HG03039 (cell line): ENCODE measurements around the gene STRN4.

ENCODE experiments used
- ATAC-seq: cut with Tn5 transposase; IDR thresholded peaks from one replicate; pipeline ENCODE4 v1.9.1; 2021; ENCODE audit warnings: mild to moderate bottlenecking, moderate library complexity; ENCODE audit not compliant: unreplicated experiment

STRN4 gene

DNA sequence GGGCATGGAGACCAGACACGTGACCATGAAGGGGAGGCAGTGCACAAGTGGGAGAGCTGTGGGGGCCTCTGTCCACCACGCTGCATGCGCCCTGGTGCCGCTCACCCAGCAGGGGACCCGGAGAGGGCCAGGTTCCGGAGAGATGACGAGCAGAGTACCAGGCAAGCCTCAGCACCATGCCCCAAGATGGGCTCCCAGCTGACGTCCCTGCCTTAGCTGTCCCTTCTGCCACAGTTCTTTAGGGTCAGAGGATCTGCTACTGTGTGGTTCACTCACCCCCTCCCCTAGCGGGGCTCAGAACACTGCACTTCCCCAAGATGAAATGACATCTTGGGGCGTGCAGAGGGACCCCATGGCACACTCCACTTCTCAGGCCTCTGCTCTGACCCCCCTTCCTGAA is 19.7 kb downstream of the STRN4 start:
- no peak for ATAC-seq

DNA sequence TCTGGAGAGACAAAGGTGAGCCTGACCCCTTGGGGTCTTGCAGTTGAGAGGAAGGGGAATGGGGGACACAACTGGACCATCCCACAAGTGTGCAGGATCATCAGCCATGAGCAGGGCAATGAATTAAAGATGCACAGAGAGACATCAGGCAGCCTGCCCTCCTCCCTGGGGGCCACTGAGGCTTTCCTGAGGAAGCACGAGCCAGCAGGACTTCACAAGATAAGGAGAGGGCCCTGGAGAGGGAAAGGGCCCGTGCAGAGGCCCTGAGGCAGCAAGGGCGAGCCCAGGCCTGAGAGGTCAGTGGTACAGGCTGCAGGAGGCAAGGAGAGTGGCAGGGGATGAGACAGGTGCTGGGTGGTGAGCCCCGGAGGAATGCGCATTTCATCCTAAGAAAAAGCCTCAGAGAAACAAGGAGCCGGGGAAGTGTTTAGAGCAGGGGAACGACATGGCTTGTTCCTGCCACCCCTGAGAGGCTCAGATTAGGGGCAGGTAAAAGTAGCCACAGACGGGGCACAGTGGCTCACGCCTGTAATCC is 20.3 kb downstream of the STRN4 start:
- no peak for ATAC-seq

DNA sequence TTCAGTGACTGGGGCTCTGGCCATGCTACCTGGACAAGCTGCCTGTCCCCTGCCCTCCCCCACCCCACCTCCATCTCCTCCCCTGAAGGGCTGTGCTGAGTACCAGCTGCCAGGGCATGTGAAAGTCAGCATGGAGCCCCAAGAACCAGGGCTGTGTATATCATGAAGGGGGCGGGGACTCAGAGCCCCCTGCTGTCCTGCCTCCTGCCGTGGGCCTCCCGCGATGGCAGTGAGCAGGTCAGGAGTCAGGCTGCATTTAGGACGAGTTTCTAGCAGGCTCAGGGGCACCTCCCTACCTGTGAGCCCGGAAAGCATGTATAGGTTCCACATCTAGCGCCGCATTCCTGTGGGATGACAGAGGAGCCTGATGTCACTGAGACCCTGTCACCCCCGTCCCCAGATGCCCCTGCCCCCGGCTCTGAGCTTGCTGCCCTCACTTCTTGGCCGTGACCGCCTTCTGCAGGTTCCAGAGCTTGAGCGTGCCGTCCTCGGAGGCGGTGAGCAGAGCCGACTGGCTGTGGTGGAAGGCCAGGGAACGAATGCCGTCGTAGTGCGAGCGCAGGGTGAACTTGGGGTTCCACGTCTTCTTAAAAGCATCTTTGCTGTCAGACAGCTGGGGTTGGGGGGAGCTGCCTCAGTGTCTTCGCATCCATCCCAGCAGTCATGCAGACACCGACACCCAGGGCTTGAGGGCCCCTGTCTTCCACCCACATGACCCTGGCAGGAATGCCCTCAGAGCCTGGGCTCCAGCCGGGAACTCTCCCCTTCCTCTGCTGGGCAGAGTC is 21.0 kb downstream of the STRN4 start:
- ATAC-seq, result no peak

DNA sequence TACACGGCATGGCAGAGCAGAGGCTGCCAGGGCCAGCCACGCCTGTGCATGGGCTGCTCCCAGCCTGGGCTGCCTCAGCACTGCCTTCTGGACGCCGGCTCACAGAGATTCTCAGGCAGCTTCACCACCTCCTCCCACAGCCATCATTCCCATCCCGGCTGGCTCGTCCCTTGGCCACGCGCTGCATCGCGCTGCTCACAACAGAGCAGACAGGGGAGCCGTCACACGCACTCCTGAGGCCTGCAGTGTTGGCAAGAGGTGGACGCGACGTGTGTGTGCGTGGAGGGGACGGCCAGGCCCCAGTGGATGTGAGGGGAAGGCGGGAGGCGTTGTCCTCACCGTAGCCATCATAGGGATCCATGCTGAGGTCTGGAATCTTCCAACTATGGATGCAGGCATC is 21.8 kb downstream of the STRN4 start:
- ATAC-seq, result no peak

DNA sequence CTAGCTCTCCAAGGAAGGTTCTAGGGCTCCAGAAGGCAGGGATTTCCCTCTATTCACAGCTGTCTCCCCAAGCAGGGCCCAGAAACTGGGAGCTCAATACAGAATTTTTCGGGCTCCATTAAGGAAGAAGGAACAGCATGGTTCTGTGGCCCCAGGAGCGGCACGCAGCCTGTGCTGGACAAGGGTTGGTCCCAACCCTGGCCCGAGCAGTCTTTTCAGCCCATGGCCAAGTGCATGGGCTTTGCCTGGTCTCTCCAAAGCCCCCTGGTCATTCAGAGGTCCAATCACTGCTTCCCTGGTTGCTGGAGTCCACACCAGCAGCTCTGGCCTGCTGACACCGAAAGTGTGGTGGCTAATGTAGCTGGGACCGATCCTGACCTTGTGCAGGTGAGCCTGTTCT is 22.8 kb downstream of the STRN4 start:
- no peak for ATAC-seq

DNA sequence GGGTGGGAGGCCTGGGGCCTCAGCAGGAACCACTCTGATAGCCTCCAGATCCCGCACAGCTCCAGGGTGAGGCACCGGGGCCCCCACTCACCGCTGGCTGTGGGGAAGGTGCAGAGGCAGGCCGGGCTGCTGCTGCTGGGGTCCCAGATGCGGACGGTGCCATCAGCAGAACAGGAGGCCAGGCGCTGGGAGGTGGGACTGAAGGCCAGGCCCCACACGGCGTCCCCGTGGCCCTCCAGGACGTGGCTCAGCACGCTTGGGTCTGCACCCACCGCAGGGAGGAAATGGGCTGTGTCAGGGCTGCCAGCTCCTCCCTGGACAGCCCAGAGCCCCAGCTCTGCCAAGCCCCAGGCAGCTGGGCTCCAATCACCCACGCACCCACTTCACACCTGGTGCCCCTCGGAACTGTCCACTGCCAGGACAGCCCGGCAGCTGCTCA is 23.2 kb downstream of the STRN4 start:
- ATAC-seq, result no peak

DNA sequence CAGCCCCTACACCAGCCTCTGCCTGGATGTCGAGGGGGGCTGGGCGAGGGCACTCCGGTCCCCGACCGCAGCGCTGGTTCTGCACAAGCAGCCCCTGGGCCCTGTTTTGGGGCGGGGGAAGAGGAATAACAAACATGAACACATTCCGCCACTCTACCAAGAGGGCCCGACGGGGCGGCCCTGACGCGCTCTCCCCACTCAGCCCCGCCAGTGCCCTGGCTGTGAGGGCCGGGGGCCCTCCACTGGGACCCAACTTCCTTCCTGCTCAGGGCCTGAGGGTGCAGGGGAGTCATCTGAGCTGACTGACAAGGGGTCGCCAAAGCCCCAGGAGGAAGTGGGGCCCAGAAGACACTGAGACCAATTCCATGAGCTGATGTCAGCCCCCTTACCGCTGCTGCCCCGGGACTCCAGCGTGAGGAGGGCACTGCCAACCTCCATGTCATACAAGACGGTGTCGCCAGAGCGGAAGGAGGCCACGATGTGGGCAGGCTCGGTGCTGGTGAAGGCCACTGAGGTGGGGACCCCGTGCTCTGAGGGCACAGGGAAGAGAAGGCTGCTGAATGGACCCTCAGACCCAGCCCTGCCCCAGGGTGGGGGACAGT is 23.7 kb downstream of the STRN4 start:
- ATAC-seq, result no peak

DNA sequence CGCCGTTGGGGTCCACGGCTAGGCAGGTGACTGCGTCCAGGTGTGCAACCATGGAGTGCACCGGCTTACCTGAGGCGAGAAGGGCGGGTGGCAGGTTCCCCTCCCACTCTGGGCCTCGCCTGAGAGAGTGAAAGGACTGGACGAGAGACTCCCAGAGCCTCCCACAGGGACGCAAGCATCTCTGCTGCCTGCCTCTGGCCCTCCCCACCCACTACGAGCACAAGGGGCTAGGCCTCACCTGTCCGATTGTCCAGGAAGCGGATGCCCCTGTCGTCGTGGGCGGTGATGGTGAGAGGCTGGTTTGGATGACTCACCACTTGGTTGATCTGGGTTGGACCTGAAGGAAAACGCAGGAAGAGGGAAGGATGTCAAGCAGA is 24.3 kb downstream of the STRN4 start:
- ATAC-seq, result no peak

DNA sequence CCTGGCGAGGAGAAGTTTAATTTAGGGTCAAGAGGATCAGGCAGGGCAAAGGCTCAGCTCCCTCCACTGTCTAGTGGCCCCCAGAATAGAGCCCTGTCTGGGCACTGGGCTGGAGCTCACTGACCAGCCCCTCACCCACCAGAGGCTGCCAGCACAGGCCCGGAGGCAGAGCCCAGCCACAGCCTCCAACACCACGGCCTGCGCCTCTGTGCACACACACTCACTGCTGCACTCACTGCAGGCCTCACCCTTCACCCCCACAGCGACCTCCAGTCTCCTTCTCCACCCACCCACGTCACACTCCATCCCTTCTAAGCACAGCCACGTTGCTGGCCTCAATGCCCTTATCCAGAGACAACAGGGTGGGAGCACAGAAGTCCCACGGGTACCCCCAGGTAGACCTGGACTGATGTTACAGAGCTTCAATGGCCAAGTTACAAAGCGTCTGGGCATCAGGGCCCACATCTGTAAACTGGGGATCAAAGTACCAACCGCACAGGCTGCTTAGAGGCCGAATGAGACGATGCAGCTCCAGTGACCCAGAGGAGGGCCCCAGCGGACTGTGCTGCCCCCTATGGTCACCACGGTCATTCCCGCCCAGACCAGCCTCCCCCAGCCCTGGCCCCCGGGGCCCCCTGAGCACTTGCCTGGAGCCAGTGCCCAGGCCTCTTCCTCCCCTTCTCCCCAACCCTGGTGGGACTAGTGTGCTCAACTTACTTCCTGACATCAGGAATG is 24.8 kb downstream of the STRN4 start:
- ATAC-seq, result no peak

DNA sequence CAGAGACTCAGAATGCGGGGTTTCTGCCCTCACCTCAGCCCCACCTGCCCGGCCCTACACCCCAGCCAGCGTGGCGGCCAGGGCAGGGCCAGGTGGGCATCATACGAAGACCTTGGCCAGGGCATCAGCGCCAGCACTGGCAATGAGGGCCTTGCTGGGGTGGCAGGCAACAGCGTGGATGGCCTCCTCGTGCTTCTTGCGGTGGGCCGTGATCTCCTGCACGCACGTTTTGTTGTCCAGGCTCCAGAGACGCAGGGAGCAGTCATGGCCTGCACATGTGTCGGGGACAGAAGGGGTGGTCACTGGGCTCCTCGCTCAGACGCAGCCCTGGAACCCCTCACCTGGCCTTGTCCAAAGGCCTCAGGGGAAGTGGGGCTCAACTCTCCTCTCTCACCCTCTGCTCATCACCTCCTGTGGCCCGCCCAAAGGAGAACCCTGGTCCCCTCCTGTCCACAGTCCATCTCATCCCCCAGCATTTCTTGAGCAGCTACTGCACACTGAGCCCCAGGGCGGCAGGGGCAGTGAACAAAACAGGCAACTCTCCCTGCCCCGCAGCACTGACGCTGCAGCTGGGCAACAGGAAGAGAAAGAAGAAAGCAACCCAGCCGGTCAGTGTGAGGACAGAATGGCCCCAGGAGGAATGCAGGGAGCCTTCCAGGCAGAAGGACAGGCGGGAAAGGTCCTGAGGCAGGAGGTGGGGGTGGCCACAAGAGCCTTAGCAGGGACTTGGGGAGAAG is 25.6 kb downstream of the STRN4 start:
- ATAC-seq, result no peak

DNA sequence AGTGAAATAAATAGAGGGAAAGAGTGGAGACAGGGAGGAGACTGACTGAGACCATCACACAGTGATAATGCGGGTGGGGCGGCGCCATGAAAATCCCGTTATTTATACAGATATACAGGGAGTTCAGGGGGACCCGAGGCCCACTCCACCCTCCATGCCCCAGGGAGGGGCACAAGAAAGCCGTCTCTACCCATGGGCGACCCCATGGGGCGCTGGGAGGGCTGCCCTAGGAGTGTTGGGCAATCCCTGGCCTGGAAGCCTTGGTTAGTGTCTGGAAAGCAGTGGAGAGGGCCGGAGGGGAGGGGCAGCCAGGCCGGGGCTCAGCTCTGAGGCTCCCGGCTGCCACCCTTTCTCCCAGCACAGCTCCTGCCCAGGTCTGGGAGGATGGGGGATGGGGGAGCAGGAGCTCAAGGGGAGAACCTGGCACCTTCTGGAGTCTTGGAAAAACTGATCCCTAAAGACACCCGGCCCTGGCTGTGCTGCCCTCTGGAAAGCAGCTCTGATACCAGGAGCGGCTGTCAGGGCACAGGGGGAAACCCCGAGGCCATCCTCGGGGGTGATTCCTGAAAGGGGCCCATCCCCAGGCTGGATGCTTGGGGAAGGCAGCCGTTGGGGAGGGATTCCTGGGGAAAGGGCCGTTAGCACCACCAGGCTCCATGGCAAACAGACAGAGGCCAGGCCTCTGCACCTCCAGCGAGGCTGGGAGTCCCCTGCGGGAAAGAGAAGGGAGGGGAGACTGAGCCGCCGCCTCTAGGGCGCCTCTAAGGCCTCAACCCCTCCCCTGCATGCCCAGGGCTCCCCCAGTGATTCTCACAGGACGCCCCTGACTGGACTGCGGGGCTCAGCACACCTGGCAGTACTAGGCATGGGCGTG is 26.4 kb downstream of the STRN4 start:
- ATAC-seq, result no peak

DNA sequence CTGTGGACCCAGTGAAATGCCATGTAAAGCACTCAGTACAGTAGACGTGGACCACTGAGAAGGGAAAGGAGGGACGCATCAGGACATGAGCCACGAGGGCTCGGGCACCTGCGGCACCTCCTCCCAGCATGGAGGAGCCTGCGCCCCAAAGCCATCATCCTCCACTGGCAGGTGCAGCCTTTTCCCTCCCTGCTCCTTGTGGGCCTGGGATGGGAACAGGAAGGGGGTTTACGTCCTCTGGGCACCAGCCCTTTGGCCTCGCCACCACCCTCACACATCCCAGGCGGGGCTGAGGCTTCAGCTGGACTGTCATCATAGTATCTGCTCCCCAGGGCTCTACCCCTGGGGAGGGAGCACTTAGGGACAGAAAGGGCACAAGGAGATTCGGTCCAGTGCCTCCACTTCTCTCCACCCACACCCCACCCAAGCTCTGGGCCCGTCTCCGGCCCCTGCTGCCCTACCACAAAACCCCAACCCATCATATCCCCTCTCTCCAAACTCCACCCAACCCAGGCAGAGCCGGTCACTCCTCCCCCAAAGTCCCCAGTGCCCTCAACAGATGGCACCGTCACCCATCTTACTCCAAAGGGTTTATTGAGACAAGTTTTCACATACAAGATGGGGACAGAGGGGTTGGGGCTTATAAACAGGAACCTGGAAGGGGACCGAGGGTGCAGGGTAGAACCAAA is 27.2 kb downstream of the STRN4 start:
- no peak for ATAC-seq

DNA sequence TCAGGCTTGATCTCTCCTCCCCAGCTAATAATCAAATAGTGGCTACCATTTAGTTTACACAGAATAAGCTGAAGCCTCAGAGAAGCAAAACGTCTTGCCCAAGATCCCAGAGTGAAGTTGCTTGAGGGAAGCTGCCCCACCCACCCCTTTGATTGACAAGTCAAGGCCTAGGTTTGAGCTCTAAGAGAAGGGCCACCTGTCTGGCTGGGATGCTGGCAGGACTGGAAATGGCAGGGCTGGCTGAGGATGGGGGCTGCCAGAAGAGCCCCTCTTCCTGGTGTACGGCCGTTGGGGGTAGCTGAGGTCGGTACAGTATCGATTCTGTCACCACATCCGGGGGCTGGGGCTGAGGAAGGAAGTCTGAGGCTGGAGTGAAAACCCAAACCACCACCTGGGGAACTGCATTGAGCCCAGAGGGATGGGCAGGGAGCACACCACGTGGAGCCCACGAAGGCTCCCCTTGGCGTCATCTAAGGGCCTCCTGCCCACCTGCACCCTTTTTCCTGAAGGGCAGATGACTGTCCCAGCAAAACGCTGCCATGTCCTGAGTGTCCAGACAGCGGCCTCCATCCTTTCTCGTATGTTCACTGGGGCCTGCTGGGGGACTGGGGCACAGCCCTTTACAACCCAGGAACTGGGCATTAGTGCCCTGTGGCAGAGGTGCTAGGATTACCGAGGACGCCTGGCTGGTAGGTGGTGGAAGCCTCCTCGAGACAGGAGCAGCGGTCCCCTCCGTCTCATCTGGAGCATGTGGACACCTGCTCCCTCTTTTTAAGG is 27.9 kb downstream of the STRN4 start:
- ATAC-seq, result no peak

DNA sequence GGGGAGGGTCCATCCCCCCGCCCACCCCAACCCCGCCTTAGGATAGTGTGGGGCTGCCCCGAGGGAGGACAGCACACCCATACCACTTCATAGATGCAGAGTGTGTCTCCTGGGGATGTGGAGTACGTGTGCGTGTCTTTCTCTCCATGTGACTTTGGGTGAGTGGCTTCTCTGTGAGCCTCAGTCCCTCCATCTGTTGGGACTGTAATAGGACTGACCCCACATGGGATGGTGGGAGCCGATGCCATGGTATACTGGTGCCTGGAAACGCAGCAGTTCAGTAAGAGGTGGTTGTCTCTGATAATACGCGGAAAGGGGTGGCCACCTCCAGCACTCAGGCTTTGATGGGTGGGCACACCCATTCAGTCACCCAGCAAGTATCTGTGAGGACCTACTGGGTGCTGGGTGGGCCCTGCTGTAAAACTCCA is 28.5 kb downstream of the STRN4 start:
- no peak for ATAC-seq

DNA sequence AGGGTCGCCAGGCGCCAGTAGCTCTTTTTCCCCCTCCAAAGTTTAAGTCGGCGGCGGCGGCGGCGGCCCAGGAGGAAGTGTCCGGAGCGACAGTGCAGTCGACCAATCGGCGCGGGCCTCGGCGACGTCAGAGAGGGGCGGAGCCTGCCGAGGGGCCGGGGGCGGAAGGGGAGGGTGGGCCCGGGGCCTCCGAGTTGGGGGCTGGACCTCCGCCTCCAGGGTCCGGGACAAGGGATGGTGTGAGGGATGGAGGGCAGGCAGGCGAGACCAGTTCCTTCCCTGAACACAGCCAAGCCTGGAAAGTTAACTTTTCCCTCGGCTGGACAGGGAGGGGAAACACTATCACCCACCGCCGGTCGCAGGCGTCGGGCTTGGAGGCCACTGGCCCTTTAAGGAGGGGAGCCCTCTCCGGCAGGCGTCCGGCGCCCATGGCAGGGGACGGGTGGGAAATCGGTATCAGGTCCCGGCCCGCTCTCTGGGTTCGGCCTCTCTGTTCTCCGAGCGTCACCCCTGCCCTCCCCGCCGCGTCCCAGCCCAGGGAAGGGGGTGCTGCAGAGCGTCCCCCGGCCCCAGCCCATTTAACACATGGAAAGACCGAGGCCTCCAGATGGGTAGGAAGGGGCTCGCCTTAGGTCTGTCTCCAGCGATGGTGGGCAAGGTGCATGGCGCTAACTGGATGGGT is 29.1 kb downstream of the STRN4 start, which contains the start of gene PRKD2:
Gene PRKD2 (minus strand): TSS at position 81 of the 682 bp plus-strand sequence. CDS start 744 bp downstream, outside the sequence.
- peak; percentile 44 for ATAC-seq

DNA sequence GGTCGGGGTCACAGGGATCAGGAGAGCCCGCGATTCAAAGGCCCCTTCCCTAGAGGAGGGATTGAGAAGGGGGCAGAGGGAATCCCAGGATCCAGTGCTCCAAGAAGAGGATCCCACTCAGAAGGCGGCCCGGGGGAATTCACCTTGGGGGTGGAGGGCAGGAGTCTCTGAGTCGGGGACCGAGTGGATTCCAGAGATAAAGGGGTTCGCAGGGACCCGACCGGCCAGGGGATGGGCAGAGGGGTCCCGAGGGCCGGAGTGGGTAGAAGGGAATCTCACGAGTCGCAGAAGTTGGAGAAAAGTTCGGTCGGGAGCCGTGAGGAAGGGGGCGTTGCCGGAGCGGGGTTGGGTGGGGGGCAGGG is 29.6 kb downstream of the STRN4 start:
- no peak for ATAC-seq

DNA sequence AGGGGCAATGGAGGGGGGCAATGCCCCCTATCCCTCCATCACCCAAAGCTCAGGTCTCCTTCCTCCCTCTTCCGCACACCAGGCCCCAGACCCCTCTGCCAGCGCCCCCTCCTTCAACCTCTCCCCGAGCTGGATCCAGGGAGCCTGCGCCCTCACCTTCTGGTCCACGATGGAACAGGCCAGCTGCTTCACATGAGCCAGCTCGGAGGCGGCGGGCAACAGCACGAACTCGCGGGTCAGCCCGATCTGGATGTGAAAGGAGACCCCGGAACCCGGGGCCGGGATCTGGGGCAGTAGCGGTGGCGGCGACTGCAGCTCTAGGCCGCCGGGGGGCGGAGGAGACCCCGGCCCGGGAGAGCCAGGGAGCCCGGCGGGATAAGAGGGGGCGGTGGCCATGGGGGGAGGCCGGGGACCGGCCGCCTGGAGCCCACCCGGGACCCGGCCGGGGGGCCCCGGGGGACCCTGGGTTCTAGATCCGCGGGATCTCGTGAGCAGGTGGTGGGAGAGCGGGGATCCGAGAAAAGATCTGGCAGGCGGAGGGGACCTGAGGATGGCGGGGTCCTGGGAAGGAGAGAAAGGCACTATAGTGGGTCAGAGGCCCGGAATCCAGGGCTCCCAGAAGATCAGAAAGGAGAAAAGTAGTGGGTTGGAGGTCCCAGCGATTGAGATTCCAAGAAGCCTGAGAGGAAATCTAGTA is 30.1 kb downstream of the STRN4 start:
- ATAC-seq, result no peak

DNA sequence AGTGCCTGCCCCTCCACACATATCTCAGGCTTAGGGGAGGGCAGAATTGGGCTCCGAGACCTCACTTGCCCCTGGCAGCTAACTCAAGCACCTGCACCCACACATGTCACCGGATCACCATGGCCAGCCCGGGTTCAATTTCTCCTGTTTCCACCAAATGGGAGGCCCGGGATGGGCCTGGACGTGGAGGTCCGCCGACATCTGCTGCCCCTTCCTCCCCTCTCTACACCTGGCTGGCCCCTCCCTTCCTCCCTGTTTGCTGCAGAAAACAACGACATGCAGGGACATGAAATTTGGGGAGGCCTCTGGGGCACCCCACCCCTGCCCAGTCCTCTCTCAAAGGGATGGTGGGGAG is 30.7 kb downstream of the STRN4 start:
- ATAC-seq, result no peak
